GM23338 (cell line): ENCODE results near the gene BIRC7. TPM values are rescaled to one million over a fixed set of nuclear protein-coding genes. Genes with fewer than 3 reads are reported as not detected.

ENCODE experiments used
- ATAC-seq: fragments of 200-7000 bp; cut with Tn5 transposase; 3 replicates; pipeline ENCODE4 v1.9.1; 2020
- DNase-seq: peaks from one replicate; pipeline ENCODE4 v3.0.0-alpha.2; 2015; ENCODE audit warnings: low spot score
- H2AFZ ChIP-seq: fragments of 200-600 bp; sonication (generic); 2 replicates; pipeline ENCODE4 v1.8.0; 2016; ENCODE audit warnings: antibody characterized with exemption, mild to moderate bottlenecking, moderate library complexity
- H3F3A ChIP-seq: fragments of 200-600 bp; sonication (generic); replicated peaks from 2 replicates; pipeline ENCODE4 v1.8.0; 2017; ENCODE audit warnings: antibody characterized with exemption, mixed run types, low read depth
- H3K27ac ChIP-seq: fragments of 200-600 bp; sonication (generic); 2 replicates; pipeline ENCODE4 v1.6.1; 2016; ENCODE audit warnings: low read depth
- H3K27me3 ChIP-seq: fragments of 200-600 bp; sonication (generic); 2 replicates; pipeline ENCODE4 v1.8.0; 2016; ENCODE audit warnings: mild to moderate bottlenecking, mixed run types, moderate library complexity; ENCODE audit not compliant: insufficient read depth
- H3K36me3 ChIP-seq: fragments of 200-600 bp; sonication (generic); 2 replicates; pipeline ENCODE4 v1.8.0; 2016; ENCODE audit warnings: mild to moderate bottlenecking; ENCODE audit not compliant: insufficient read depth
- H3K4me1 ChIP-seq: fragments of 200-600 bp; sonication (generic); 2 replicates; pipeline ENCODE4 v1.8.0; 2016; ENCODE audit warnings: mild to moderate bottlenecking, moderate library complexity; ENCODE audit not compliant: insufficient read depth
- H3K4me2 ChIP-seq: fragments of 200-600 bp; sonication (generic); 2 replicates; pipeline ENCODE4 v1.7.1; 2017; ENCODE audit warnings: mixed run types
- H3K4me3 ChIP-seq: fragments of 200-600 bp; sonication (generic); 2 replicates; pipeline ENCODE4 v1.6.1; 2016; ENCODE audit warnings: mixed run types
- H3K79me2 ChIP-seq: fragments of 200-600 bp; sonication (generic); replicated peaks from 2 replicates; pipeline ENCODE4 v1.8.0; 2017; ENCODE audit warnings: mild to moderate bottlenecking; ENCODE audit not compliant: insufficient read depth
- H3K9me2 ChIP-seq: fragments of 200-600 bp; sonication (generic); 2 replicates; pipeline ENCODE4 v1.8.0; 2017; ENCODE audit not compliant: insufficient read depth
- H4K20me1 ChIP-seq: fragments of 200-600 bp; sonication (generic); replicated peaks from 2 replicates; pipeline ENCODE4 v1.8.0; 2017; ENCODE audit warnings: mild to moderate bottlenecking; ENCODE audit not compliant: insufficient read depth
- H3K27ac Mint-ChIP-seq: 2 replicates; pipeline ENCODE4 v1.8.0; 2020; ENCODE audit warnings: inconsistent platforms, mild to moderate bottlenecking, moderate library complexity, mixed read lengths
- H3K27me3 Mint-ChIP-seq: 3 replicates; pipeline ENCODE4 v1.8.0; 2022; ENCODE audit warnings: low read depth, mild to moderate bottlenecking, moderate library complexity, mixed read lengths, inconsistent platforms; ENCODE audit not compliant: insufficient read depth, poor library complexity
- H3K36me3 Mint-ChIP-seq: 3 replicates; pipeline ENCODE4 v1.8.0; 2021; ENCODE audit warnings: low read depth, mild to moderate bottlenecking, inconsistent platforms, moderate library complexity, mixed read lengths
- H3K4me1 Mint-ChIP-seq: 3 replicates; pipeline ENCODE4 v1.8.0; 2020; ENCODE audit warnings: mild to moderate bottlenecking, inconsistent platforms, mixed read lengths
- H3K4me3 Mint-ChIP-seq: 3 replicates; pipeline ENCODE4 v1.8.0; 2021; ENCODE audit warnings: moderate library complexity, mild to moderate bottlenecking, inconsistent platforms, mixed read lengths
- H3K9me3 Mint-ChIP-seq: 3 replicates; pipeline ENCODE4 v1.8.0; 2020; ENCODE audit warnings: moderate library complexity, mild to moderate bottlenecking, inconsistent platforms, mixed read lengths
- CREB1 ChIP-seq: fragments of 250-450 bp; sonication (Bioruptor Pico); IDR thresholded peaks from 2 replicates; pipeline ENCODE4 v1.5.0; 2020; ENCODE audit warnings: low read depth, mild to moderate bottlenecking, moderate library complexity
- CTCF ChIP-seq, 2 experiments: fragments of 200-600 bp in 1 of 2; sonication (generic) in 1 of 2; conservative IDR thresholded peaks; 2 replicates each; pipeline versions ENCODE4 v1.5.1 to v1.6.1; 2016 to 2017; ENCODE audit warnings: antibody characterized with exemption in 2 of 2, low read depth in 2 of 2, mild to moderate bottlenecking in 2 of 2, moderate library complexity in 1 of 2
- ETS1 ChIP-seq: IDR thresholded peaks from 2 replicates; pipeline ENCODE4 v1.6.1; 2016; ENCODE audit warnings: antibody characterized with exemption
- EZH2 ChIP-seq: fragments of 200-600 bp; sonication (generic); IDR thresholded peaks from one replicate; pipeline ENCODE4 v1.8.0; 2017; ENCODE audit warnings: antibody characterized with exemption, mild to moderate bottlenecking, low read depth; ENCODE audit not compliant: unreplicated experiment
- EZH2phosphoT487 ChIP-seq: fragments of 200-600 bp; sonication (generic); IDR thresholded peaks from one replicate; pipeline ENCODE4 v1.8.1; 2018; ENCODE audit warnings: antibody characterized with exemption; ENCODE audit not compliant: unreplicated experiment
- JUNB ChIP-seq: IDR thresholded peaks from one replicate; pipeline ENCODE4 v1.6.1; 2016; ENCODE audit warnings: antibody characterized with exemption; ENCODE audit not compliant: unreplicated experiment
- NANOG ChIP-seq: IDR thresholded peaks from 2 replicates; pipeline ENCODE4 v1.6.1; 2016; ENCODE audit warnings: antibody characterized with exemption, borderline replicate concordance
- POLR2AphosphoS5 ChIP-seq: IDR thresholded peaks from 2 replicates; pipeline ENCODE4 v1.6.1; 2016; ENCODE audit warnings: antibody characterized with exemption, low read depth
- REST ChIP-seq: IDR thresholded peaks from one replicate; pipeline ENCODE4 v1.6.1; 2018; ENCODE audit warnings: antibody characterized with exemption; ENCODE audit not compliant: unreplicated experiment
- STAT1 ChIP-seq: IDR thresholded peaks from one replicate; pipeline ENCODE4 v1.6.1; 2016; ENCODE audit warnings: antibody characterized with exemption; ENCODE audit not compliant: unreplicated experiment
- ZNF114 ChIP-seq: fragments of 250-450 bp; sonication (Bioruptor Pico); IDR thresholded peaks from 2 replicates; pipeline ENCODE4 v1.5.0; 2020; ENCODE audit warnings: mild to moderate bottlenecking, moderate library complexity
- ZNF331 ChIP-seq: fragments of 250-450 bp; sonication (Bioruptor Pico); IDR thresholded peaks from 2 replicates; pipeline ENCODE4 v1.5.0; 2020; ENCODE audit warnings: low read depth, mild to moderate bottlenecking, moderate library complexity
- ZNF462 ChIP-seq: fragments of 250-450 bp; sonication (Bioruptor Pico); IDR thresholded peaks from 2 replicates; pipeline ENCODE4 v1.5.0; 2020; ENCODE audit warnings: mild to moderate bottlenecking, moderate library complexity
- polyA plus RNA-seq: library from polyadenylated mRNA; unstranded; fragments of >200 nt; fragmentation: Nextera tagmentation; extraction: Ambion mirVana; gene quantifications from 2 replicates; pipeline ENCODE4 v1.2.1, GENCODE V29; 2016
- total RNA-seq: library from RNA; depleted of rRNA; stranded (reverse); fragments of >200 nt; shearing (Covaris generic); gene quantifications from 2 replicates; pipeline ENCODE4 v1.2.3, GENCODE V29; 2014

BIRC7 gene
- total and polyA plus RNA-seq, 2 experiments from 2014 or later: 0.16 to 0.24 TPM

GRCh38 chr20:63208346-63208909, 27.3 kb upstream of the BIRC7 start:
- H3K27me3 ChIP-seq: no peaks in the 10 kb centered on the region

More at GRCh38 chr20:63208346-63208909, 27.3 kb upstream of the BIRC7 start:
- TF ChIP-seq POLR2AphosphoS5 (no peak), ZNF114 (CRISPR knock-in tag) (no peak), EZH2 (no peak), CREB1 (CRISPR knock-in tag) (no peak), EZH2phosphoT487 (no peak), ZNF331 (CRISPR knock-in tag) (no peak), ETS1 (no peak), NANOG (no peak), STAT1 (no peak), REST (no peak), CTCF (conservative IDR thresholded peaks at IDR 0.05; ENCODE audit: low read depth in 2 of 2) (no peak), JUNB (no peak), ZNF462 (CRISPR knock-in tag) (no peak)
- peaks cover 6% of the 10 kb centered on the region for H3K4me1 Mint-ChIP-seq
- peaks cover 92% of the 10 kb centered on the region for H3K36me3 Mint-ChIP-seq
- H3K4me2 ChIP-seq: no peak overlapping the region
- H3K27ac ChIP-seq: 0 out of 2 replicates have a peak overlapping the region, but pooled peaks have one; percentile 48
- H3K9me2 ChIP-seq: no peaks in the 10 kb centered on the region
- no peak overlapping the region for H3K27ac Mint-ChIP-seq
- no peak overlapping the region for H2AFZ ChIP-seq
- no peak for DNase-seq
- peaks cover 100% of the 10 kb centered on the region for H3K79me2 ChIP-seq
- peaks cover 28% of the 10 kb centered on the region for H3K36me3 ChIP-seq
- peaks cover 7% of the 10 kb centered on the region; the same call in 1 of the 2 replicates for H3F3A ChIP-seq
- peaks cover 73% of the 10 kb centered on the region for H4K20me1 ChIP-seq
- peaks cover 6% of the 10 kb centered on the region for H3K27me3 Mint-ChIP-seq
- no peaks in the 10 kb centered on the region for H3K9me3 Mint-ChIP-seq
- H3K4me3 Mint-ChIP-seq: no peak overlapping the region
- 0 out of 2 replicates have a peak, but pooled peaks cover 3% of the 10 kb centered on the region for H3K4me1 ChIP-seq
- no peak for ATAC-seq
- H3K4me3 ChIP-seq: no peak overlapping the region
